ENCODE results near the gene PNKD. TPM values are rescaled to one million over a fixed set of nuclear protein-coding genes. Genes with fewer than 3 reads are reported as not detected.

The PNKD gene
- total RNA-seq, 2 experiments from 2014 or later, result 17.8 to 18.5 TPM

DNA sequence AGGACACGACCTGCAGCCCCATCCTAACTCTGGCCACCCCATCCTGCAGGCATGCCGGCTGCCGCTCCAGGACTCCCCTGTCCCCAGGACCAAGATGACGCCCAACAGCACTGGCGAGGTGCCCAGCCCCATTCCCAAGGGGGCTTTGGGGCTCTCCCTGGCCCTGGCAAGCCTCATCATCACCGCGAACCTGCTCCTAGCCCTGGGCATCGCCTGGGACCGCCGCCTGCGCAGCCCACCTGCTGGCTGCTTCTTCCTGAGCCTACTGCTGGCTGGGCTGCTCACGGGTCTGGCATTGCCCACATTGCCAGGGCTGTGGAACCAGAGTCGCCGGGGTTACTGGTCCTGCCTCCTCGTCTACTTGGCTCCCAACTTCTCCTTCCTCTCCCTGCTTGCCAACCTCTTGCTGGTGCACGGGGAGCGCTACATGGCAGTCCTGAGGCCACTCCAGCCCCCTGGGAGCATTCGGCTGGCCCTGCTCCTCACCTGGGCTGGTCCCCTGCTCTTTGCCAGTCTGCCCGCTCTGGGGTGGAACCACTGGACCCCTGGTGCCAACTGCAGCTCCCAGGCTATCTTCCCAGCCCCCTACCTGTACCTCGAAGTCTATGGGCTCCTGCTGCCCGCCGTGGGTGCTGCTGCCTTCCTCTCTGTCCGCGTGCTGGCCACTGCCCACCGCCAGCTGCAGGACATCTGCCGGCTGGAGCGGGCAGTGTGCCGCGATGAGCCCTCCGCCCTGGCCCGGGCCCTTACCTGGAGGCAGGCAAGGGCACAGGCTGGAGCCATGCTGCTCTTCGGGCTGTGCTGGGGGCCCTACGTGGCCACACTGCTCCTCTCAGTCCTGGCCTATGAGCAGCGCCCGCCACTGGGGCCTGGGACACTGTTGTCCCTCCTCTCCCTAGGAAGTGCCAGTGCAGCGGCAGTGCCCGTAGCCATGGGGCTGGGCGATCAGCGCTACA lies 7.4 kb upstream of the PNKD start:
- CTCF ChIA-PET, result interaction anchor here (0.6 to 1.3 kb wide), 3 partner anchors 10 to 45 kb away, joined by 3 to 4 read pairs (median 4); no protein-coding TSS in a partner anchor

DNA sequence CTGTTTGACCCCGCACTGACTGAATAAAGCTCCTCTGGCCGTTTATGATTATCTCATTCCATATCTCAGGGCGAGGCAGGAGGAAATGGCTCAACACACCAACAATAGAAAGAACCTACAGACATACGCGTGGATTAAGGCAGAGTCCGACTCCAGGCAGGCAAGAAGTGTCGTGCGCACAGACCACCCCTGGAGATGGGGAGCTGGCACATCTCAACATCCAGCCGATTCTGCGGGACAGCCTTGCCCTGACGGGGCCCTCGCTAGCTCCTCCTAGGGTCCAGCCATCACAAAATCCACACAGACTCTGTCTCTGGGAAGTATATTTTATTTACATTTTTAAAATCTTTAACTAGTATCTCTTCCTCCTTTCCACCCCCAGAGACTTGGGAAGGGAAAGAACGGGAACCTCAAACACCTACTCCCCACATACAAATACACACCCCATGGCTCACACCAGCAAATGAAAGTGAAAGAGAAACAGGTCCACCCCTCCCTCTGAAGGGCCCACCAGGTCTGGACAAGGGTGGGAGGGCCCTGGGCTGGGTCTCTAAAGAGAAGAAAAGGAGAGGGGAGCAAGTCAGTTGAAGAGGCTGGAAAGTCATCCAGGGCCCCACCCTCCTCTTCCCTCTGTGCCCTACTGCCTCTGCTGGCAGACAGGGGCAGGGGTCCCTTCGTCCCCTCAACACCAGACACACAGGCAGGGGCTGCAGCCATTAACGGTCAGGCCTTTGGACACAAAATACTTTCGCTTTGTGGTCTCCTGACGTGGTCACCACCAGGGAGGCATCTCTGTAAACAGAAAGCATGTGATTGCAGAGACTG lies 6.3 kb upstream of the PNKD start:
- CTCF ChIA-PET, result interaction anchor here (0.7 to 1.3 kb wide), 2 partner anchors 10 to 11 kb away, joined by 3 to 4 read pairs; no protein-coding TSS in a partner anchor
- peaks cover 20% of the 10 kb centered on the region for H3K36me3 Mint-ChIP-seq (ENCODE audit: low read depth)
- no peaks in the 10 kb centered on the region for H3K9me3 Mint-ChIP-seq (ENCODE audit: low read depth)
- ATAC-seq (peak; percentile 63), DNase-seq (no peak)
- no peak overlapping the region for H3K4me3 Mint-ChIP-seq
- POLR2A ChIA-PET, result no interaction called here
- peaks cover 12% of the 10 kb centered on the region for H3K4me1 Mint-ChIP-seq
- H3K27ac Mint-ChIP-seq, result no peak overlapping the region
- intact Hi-C loops (cut with DNase I, micrococcal nuclease), result no loop called here
- H3K27me3 Mint-ChIP-seq, result no peaks in the 10 kb centered on the region

More for the DNA sequence above, 7.4 kb upstream of the PNKD start:
- intact Hi-C loops (cut with DNase I, micrococcal nuclease), result no loop called here
- Mint-ChIP-seq H3K9me3 (ENCODE audit: low read depth) (no peaks in the 10 kb centered on the region), H3K36me3 (ENCODE audit: low read depth) (peaks cover 20% of the 10 kb centered on the region), H3K4me1 (peaks cover 10% of the 10 kb centered on the region), H3K4me3 (no peak overlapping the region), H3K27me3 (no peaks in the 10 kb centered on the region), H3K27ac (no peak overlapping the region)
- no peak for DNase-seq
- ATAC-seq, result no peak
- POLR2A ChIA-PET, result no interaction called here

DNA sequence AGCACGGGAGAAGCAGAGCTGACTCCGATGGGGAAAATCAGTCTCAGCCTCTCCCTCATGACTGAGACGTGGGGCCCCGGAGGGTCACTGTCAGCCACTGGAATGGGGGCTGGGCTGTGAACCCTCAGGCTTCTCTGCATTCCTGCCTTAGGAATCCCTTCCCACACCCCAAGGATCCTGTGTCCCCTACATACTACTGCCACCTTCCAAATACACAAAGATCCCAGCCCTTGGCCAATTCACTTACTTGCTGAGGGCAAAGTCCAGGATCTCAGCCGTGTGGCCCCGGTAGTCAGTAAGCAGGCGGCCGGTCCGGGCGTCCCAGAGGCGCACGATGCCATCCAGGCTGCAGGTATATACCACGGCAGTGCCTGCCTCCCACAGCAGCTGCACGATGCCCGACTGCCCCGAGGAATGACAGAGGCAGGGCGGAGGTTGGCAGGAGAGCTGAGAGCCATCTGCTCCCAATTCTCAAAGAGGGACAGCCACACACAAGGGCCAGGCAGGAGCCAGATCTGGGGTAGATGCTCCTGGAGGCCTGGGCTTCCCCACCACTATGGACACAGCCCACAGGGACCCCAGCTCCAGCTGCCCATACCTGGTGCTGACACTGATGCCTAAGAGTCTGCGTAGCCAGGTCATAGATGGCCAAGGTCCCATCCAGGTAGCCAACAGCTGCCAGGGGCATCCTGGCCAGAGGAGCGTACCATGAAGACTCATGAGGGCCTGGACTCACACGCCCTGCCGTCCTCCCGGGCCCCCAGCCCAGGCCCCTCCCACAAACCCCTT lies 5.4 kb upstream of the PNKD start:
- Mint-ChIP-seq H3K4me3 (no peak overlapping the region), H3K9me3 (ENCODE audit: low read depth) (no peaks in the 10 kb centered on the region), H3K36me3 (ENCODE audit: low read depth) (peaks cover 26% of the 10 kb centered on the region), H3K4me1 (peaks cover 16% of the 10 kb centered on the region), H3K27me3 (no peaks in the 10 kb centered on the region), H3K27ac (no peak overlapping the region)
- POLR2A ChIA-PET, result no interaction called here
- DNase-seq (no peak), ATAC-seq (no peak)
- intact Hi-C loops (cut with DNase I, micrococcal nuclease), result no loop called here
- CTCF ChIA-PET, result interaction anchor here (0.8 kb wide), 1 partner anchor 49 kb away, joined by 3 read pairs; no protein-coding TSS in a partner anchor

DNA sequence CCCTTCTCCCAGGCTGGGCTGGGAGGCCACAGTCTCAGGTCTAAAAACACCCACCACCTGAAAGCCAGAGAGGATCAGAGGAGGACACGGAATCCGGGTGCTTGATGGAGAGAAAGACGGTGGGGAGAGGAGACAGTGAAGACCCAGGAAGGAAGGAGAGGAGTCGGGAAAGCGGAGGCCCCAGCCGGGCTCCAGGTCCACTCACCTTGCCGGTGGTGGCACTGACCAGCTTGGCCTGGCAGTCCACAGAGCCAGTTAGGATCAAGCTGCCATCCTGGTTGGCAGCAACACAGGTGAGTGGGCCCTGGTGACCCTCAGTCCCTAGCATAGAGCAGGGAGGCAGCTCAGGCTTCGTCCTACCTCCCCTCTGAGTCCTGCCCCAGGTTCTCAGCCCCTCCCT lies 4.7 kb upstream of the PNKD start:
- DNase-seq (no peak), ATAC-seq (no peak)
- Mint-ChIP-seq H3K4me3 (no peak overlapping the region), H3K36me3 (ENCODE audit: low read depth) (peaks cover 26% of the 10 kb centered on the region), H3K27me3 (no peaks in the 10 kb centered on the region), H3K27ac (no peak overlapping the region), H3K9me3 (ENCODE audit: low read depth) (no peaks in the 10 kb centered on the region), H3K4me1 (peaks cover 16% of the 10 kb centered on the region)
- intact Hi-C loops (cut with DNase I, micrococcal nuclease), result no loop called here
- CTCF ChIA-PET, result interaction anchor here (0.7 to 0.8 kb wide), 2 partner anchors 9 to 49 kb away, joined by 3 read pairs; no protein-coding TSS in a partner anchor
- POLR2A ChIA-PET, result no interaction called here

DNA sequence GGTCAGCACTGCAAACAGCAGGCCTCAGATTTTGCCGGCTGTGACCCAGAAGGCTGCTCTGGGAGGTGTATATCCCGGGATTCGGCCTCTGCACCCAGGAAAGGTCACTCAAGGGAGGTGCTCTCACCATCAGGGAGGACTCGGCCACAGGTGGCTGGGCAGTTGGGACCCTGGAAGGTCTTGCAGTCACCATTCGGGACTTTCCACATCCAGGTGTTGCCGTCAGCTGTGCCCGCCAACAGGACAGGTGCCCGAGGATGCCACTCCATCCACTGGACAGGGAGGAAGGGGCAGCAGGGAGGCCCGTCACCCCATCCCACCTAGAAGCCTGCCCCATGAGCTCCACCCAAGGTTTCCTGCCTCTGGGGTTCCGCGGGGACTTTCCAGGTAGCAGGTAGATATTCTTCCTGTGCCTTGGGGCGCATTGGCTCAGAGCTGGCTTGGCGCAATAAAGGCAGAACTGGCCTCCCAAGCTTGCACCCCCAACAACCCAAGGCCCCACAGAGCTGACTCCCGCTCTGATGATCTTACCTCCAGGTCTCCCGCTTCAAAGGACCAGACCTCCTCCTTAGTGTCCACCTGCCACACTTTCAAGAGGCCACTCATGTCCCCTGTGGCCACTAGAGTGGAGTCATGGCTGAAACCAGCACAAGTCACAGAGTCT lies 3.9 kb upstream of the PNKD start:
- intact Hi-C loops (cut with DNase I, micrococcal nuclease), result no loop called here
- H3K9me3 Mint-ChIP-seq (ENCODE audit: low read depth), result no peaks in the 10 kb centered on the region
- DNase-seq (no peak), ATAC-seq (no peak)
- H3K36me3 Mint-ChIP-seq (ENCODE audit: low read depth), result peaks cover 24% of the 10 kb centered on the region
- POLR2A ChIA-PET, result no interaction called here
- H3K27me3 Mint-ChIP-seq, result no peaks in the 10 kb centered on the region
- peaks cover 21% of the 10 kb centered on the region for H3K4me1 Mint-ChIP-seq
- H3K4me3 Mint-ChIP-seq, result no peak overlapping the region
- CTCF ChIA-PET, result interaction anchor here (0.7 to 1.8 kb wide), 3 partner anchors 9 to 126 kb away, joined by 3 to 7 read pairs (median 4); no protein-coding TSS in a partner anchor
- no peak overlapping the region for H3K27ac Mint-ChIP-seq

DNA sequence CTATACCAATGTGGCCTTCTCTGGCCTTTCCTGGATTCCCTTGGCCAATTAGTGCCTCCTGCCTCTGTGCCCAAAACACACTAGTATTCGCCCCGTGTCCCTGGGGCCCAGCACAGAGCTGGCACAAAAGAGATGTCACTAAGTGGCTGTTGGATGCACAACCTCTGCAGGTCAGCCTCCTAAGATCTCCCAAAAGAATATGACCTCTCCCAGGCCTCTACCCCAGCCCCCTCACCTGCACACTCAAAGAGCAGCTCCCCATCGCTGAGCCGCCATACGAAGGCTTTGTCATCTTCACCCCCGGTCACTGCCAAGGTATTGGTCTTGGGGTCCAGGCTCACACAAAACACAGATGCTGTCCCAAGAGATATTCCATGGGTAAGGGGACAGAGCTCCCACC lies 3.1 kb upstream of the PNKD start:
- CTCF ChIA-PET, result interaction anchor here (0.9 to 1.8 kb wide), 3 partner anchors 10 to 464 kb away, joined by 3 to 7 read pairs (median 4); no protein-coding TSS in a partner anchor
- intact Hi-C loops (cut with DNase I, micrococcal nuclease), result no loop called here
- no peaks in the 10 kb centered on the region for H3K27me3 Mint-ChIP-seq

DNA sequence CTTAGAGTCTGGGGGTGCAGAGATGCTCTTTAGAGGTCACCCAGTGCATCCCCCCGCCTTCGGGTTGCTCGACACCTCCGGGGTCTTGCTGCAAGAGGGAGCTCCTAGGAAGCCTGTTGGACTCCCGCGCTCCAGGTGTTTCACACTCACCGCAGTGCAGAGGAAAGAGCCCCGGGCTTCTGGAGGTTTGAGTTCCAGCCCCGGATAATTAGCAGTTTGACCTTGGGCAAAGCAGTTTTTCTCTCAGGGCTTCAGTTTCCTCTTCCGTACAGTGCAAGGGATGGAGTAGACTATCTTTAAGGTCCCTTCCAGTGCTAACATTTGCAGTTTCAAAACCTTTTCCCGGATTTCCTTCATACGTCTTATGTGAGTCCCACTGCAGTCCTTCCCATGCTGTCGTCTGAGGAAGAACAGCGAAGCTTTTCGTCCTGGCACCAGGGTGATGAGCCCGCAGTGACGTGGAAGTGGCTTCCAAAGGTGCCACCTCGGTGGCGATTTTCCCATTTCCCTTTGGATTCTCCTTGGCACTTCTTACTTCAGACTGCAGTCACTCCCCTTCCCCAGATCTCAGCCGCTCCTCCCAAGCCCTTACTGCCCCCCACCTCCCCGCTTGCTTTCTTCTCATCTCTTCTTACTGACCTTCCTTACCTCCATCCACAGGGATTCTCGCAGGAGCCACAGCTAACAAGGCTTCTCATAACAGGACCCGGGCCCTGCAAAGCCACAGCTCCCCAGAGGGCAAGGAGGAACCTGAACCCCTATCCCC lies 585 bp downstream of the PNKD start:
- CTCF ChIA-PET, result interaction anchor here (0.6 to 7.4 kb wide), 25 partner anchors 9 to 401 kb away, joined by 3 to 205 read pairs (median 4); partner anchors contain the start of genes ARPC2, CATIP, GPBAR1 and RNF25
- Mint-ChIP-seq H3K27me3 (no peaks in the 10 kb centered on the region), H3K9me3 (ENCODE audit: low read depth) (no peaks in the 10 kb centered on the region), H3K4me1 (peaks cover 34% of the 10 kb centered on the region), H3K4me3 (peak overlapping the region; percentile 88), H3K27ac (peak overlapping the region; percentile 86), H3K36me3 (ENCODE audit: low read depth) (peaks cover 36% of the 10 kb centered on the region)
- POLR2A ChIA-PET, result interaction anchor here (0.6 to 2.3 kb wide), 9 partner anchors 11 to 216 kb away, joined by 3 to 24 read pairs (median 4); partner anchors contain the start of gene ARPC2
- DNase-seq (no peak), ATAC-seq (no peak)
- intact Hi-C loops (cut with DNase I, micrococcal nuclease), result loop anchor here (1.0 to 5.0 kb wide), 16 partner anchors 15 to 1859 kb away; partner anchors contain the start of genes ARPC2 (in 2 of the 2), CNOT9 (in 2 of the 2), TMBIM1 (in 2 of the 2) and USP37 (in 2 of the 2)

More for the DNA sequence above, 3.1 kb upstream of the PNKD start:
- Mint-ChIP-seq H3K9me3 (ENCODE audit: low read depth) (no peaks in the 10 kb centered on the region), H3K4me1 (peaks cover 29% of the 10 kb centered on the region), H3K4me3 (peak overlapping the region; percentile 17), H3K36me3 (ENCODE audit: low read depth) (peaks cover 27% of the 10 kb centered on the region), H3K27ac (peak overlapping the region; percentile 42)
- ATAC-seq (no peak), DNase-seq (no peak)
- POLR2A ChIA-PET, result interaction anchor here (0.8 kb wide), 1 partner anchor 19 kb away, joined by 3 read pairs; no protein-coding TSS in a partner anchor

DNA sequence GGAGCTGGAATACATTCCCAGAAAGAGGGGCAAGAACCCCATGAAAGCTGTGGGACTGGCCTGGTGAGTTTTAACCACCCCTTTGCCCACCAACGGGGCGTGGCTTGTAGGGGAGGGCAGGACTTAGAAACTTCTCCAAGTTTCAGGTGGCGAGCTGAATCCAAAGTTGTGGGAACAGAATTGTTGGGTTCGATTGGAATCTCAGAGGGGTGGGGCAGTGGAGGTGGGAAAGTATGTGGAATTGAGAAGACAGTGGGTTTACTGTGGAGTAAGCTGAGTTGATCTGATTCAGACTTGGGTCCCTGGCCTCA lies 1.1 kb downstream of the PNKD start:
- intact Hi-C loops (cut with DNase I, micrococcal nuclease), result loop anchor here (2.0 to 5.0 kb wide), 5 partner anchors 387 to 1859 kb away; partner anchors contain the start of genes BCS1L (in 1 of the 2), DNPEP (in 1 of the 2), GMPPA (in 1 of the 2) and SMARCAL1 (in 1 of the 2)
- CTCF ChIA-PET, result interaction anchor here (0.6 to 7.4 kb wide), 19 partner anchors 10 to 593 kb away, joined by 3 to 205 read pairs (median 4); partner anchors contain the start of genes CATIP, GPBAR1 and TMBIM1
- peak overlapping the region; percentile 88 for H3K4me3 Mint-ChIP-seq
- no peak for ATAC-seq
- POLR2A ChIA-PET, result interaction anchor here (0.6 to 2.3 kb wide), 3 partner anchors 15 to 85 kb away, joined by 3 to 24 read pairs (median 9); no protein-coding TSS in a partner anchor
- DNase-seq, result no peak
- peaks cover 34% of the 10 kb centered on the region for H3K4me1 Mint-ChIP-seq
- no peaks in the 10 kb centered on the region for H3K27me3 Mint-ChIP-seq
- H3K36me3 Mint-ChIP-seq (ENCODE audit: low read depth), result peaks cover 38% of the 10 kb centered on the region
- H3K27ac Mint-ChIP-seq, result peak overlapping the region; percentile 86
- no peaks in the 10 kb centered on the region for H3K9me3 Mint-ChIP-seq (ENCODE audit: low read depth)

DNA sequence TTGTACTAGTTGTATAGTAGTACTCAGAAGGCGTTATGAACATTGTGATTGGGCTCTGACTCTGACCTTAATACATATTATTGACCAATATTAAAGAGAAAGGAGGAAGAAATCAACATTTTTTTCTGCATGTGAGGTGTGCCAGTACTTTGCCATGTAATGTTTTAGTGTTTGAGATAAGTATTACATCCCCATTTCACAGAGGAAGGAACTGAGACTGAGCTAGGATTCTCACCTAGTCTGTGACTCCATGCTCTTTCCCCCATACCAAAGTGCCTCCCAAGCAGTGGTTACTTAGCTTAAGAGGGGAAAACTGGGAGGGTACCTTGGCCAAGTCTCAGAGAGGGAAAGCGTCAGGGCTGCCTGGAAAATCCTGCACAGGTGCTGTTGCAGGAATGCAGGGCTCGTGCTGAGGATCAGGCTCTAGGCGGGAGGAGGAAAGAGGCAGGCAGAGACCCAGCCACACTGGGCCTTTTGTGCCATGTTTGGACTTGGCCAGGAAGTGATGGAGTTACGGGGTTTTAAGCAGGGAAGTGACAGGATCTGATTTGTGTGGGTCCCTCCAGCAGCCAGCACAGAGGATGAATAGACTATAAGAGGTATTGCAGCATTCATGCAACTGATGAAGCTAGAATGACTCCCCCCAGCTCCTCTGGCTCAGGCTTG lies 1.7 kb downstream of the PNKD start:
- no peak for DNase-seq
- H3K4me3 Mint-ChIP-seq, result peak overlapping the region; percentile 88
- H3K27me3 Mint-ChIP-seq, result no peaks in the 10 kb centered on the region
- no peaks in the 10 kb centered on the region for H3K9me3 Mint-ChIP-seq (ENCODE audit: low read depth)
- ChIA-PET CTCF (interaction anchor here (0.6 to 7.4 kb wide), 24 partner anchors 11 to 593 kb away, joined by 3 to 205 read pairs (median 4); partner anchors contain the start of genes CATIP, GPBAR1 and TMBIM1), POLR2A (interaction anchor here (0.6 to 2.3 kb wide), 4 partner anchors 12 to 85 kb away, joined by 3 to 24 read pairs (median 6); no protein-coding TSS in a partner anchor)
- H3K4me1 Mint-ChIP-seq, result peaks cover 34% of the 10 kb centered on the region
- ATAC-seq, result no peak
- intact Hi-C loops (cut with DNase I, micrococcal nuclease), result loop anchor here (1.0 to 5.0 kb wide), 6 partner anchors 84 to 1860 kb away; partner anchors contain the start of genes BCS1L (in 1 of the 2), CATIP (in 1 of the 2), DNPEP (in 1 of the 2) and GMPPA (in 1 of the 2)
- H3K36me3 Mint-ChIP-seq (ENCODE audit: low read depth), result peaks cover 43% of the 10 kb centered on the region
- peak overlapping the region; percentile 3 for H3K27ac Mint-ChIP-seq
